Uterus (tissue), 4 donors: Measurements from ENCODE around the gene ARID4B. TPM values are rescaled to one million over a fixed set of nuclear protein-coding genes. Genes with fewer than 3 reads are reported as not detected.
"Not testable (repeated sequence)": the region's sequence is repeated elsewhere in the genome, so short reads cannot be mapped to it uniquely, and the experiment has no call there.

Source experiments
- DNase-seq, 2 donors: peaks; one replicate each; pipeline ENCODE4 v3.0.0-alpha.2; 2019 to 2020
- H3K27ac ChIP-seq, 2 donors: fragments of 200-600 bp; sonication (generic); 1 replicate in 1 of 2; 2 replicates in 1 of 2; pipeline ENCODE4 v1.5.1; 2016 to 2018
- H3K27me3 ChIP-seq, 2 donors: fragments of 200-600 bp; sonication (generic); one replicate each; pipeline ENCODE4 v1.5.1; 2018 to 2019; ENCODE audit warnings: control low read depth in 1 of 2
- H3K36me3 ChIP-seq, 2 donors: fragments of 200-600 bp; sonication (generic); one replicate each; pipeline ENCODE4 v1.5.1; 2019; ENCODE audit warnings: control low read depth in 1 of 2
- H3K4me1 ChIP-seq, 2 donors: fragments of 200-600 bp; sonication (generic); one replicate each; pipeline ENCODE4 v1.5.1; 2018 to 2019; ENCODE audit warnings: control low read depth in 1 of 2
- H3K4me3 ChIP-seq, 2 donors: fragments of 200-600 bp; sonication (generic); 1 replicate in 1 of 2; 2 replicates in 1 of 2; pipeline ENCODE4 v1.5.1; 2018 to 2019; ENCODE audit warnings: mild to moderate bottlenecking in 1 of 2
- H3K9me3 ChIP-seq, 2 donors: fragments of 200-600 bp; sonication (generic); one replicate each; pipeline ENCODE4 v1.5.1; 2019; ENCODE audit warnings: control low read depth in 1 of 2
- CTCF ChIP-seq, 4 experiments: fragments of 200-600 bp in 2 of 4; fragments of 450-650 bp in 2 of 4; sonication (generic) in 2 of 4; IDR thresholded peaks; one replicate each; pipeline ENCODE4 v1.5.1; 2016 to 2019; ENCODE audit warnings: antibody characterized with exemption in 4 of 4, mild to moderate bottlenecking in 2 of 4, moderate library complexity in 1 of 4
- POLR2A ChIP-seq, 2 donors: fragments of 450-650 bp; IDR thresholded peaks; one replicate each; pipeline ENCODE4 v1.6.1; 2016; ENCODE audit warnings: antibody characterized with exemption in 2 of 2, mild to moderate bottlenecking in 1 of 2, moderate library complexity in 1 of 2
- intact Hi-C: fragments of 100-400 bp; cut with DNase I; formaldehyde crosslinking; loops from one replicate; pipeline ENCODE4 v1.15.1; 2023; ENCODE audit warnings: low total_unique reads
- total RNA-seq, 4 donors: library from RNA; depleted of rRNA in 3 of 4; stranded (reverse); fragments of >200 nt in 3 of 4; gene quantifications; one replicate each; pipeline versions ENCODE4 v1.1.0 to v1.2.4, GENCODE V29; 2014 to 2023
- donor health status: DM: yes; HTN: yes; CAD: no.

Gene ARID4B
- total RNA-seq, 4 donors from 2014 or later: 21.0 to 69.4 (median 50.4) TPM

- intact Hi-C loops: no loop called here
- Histone ChIP-seq H3K9me3 (no peaks in the 10 kb centered on the region), H3K36me3 (no peaks in the 10 kb centered on the region), H3K27ac (no peak overlapping the region), H3K4me1 (no peaks in the 10 kb centered on the region), H3K27me3 (no peaks in the 10 kb centered on the region), H3K4me3 (no peak overlapping the region)
- TF ChIP-seq CTCF (IDR thresholded peaks at IDR 0.05): no peak
- TF ChIP-seq POLR2A (IDR thresholded peaks at IDR 0.05): no peak
- no peak for DNase-seq
These were observed 158.0 kb downstream of the ARID4B start for GRCh38 chr1:235169986-235170385.

GRCh38 chr1:235168375-235168774 is 159.6 kb downstream of the ARID4B start:
- no peak overlapping the region for H3K27ac ChIP-seq
- no peak overlapping the region for H3K4me3 ChIP-seq
- no peaks in the 10 kb centered on the region for H3K27me3 ChIP-seq
- no peaks in the 10 kb centered on the region for H3K9me3 ChIP-seq
- intact Hi-C loops: no loop called here
- TF ChIP-seq POLR2A (IDR thresholded peaks at IDR 0.05) (no peak), CTCF (IDR thresholded peaks at IDR 0.05) (no peak)
- DNase-seq: no peak
- no peaks in the 10 kb centered on the region for H3K4me1 ChIP-seq
- H3K36me3 ChIP-seq: no peaks in the 10 kb centered on the region

- TF ChIP-seq POLR2A (IDR thresholded peaks at IDR 0.05) (no peak), CTCF (IDR thresholded peaks at IDR 0.05) (no peak)
- Histone ChIP-seq H3K4me3 (peak overlapping the region; percentile 62 to 72), H3K27ac (peak overlapping the region; percentile 86 to 89), H3K27me3 (no peaks in the 10 kb centered on the region), H3K4me1 (peaks cover 0 to 11% of the 10 kb centered on the region in 2 donors), H3K36me3 (no peaks in the 10 kb centered on the region), H3K9me3 (no peaks in the 10 kb centered on the region)
- intact Hi-C loops: no loop called here
- DNase-seq: no peak
These were observed 166.2 kb downstream of the ARID4B start for GRCh38 chr1:235161685-235162327.

GRCh38 chr1:235160957-235161684 is 166.9 kb downstream of the ARID4B start, which contains the start of gene RBM34:
Gene RBM34, minus strand, starts transcription at chr1:235161250. Its CDS starts 24 bp downstream, at chr1:235161226.
- Histone ChIP-seq H3K27me3 (no peaks in the 10 kb centered on the region), H3K36me3 (no peaks in the 10 kb centered on the region), H3K4me1 (peaks cover 0 to 11% of the 10 kb centered on the region in 2 donors), H3K4me3 (peak within 1 kb of the TSS; percentile 62 to 72), H3K9me3 (no peaks in the 10 kb centered on the region), H3K27ac (peak within 1 kb of the TSS; percentile 86 to 89)
- DNase-seq: peak; percentile 90 to 92
- intact Hi-C loops: no loop called here
- TF ChIP-seq CTCF (IDR thresholded peaks at IDR 0.05): peak; percentile 29 to 70 (median 42)
- TF ChIP-seq POLR2A (IDR thresholded peaks at IDR 0.05): peak; percentile 97 to 99

- no peak for TF ChIP-seq CTCF (IDR thresholded peaks at IDR 0.05)
- no peak for TF ChIP-seq POLR2A (IDR thresholded peaks at IDR 0.05)
- Histone ChIP-seq H3K4me3 (peak overlapping the region; percentile 62 to 72), H3K36me3 (no peaks in the 10 kb centered on the region), H3K9me3 (no peaks in the 10 kb centered on the region), H3K4me1 (peaks cover 0 to 11% of the 10 kb centered on the region in 2 donors), H3K27ac (peak overlapping the region; percentile 86 to 89), H3K27me3 (no peaks in the 10 kb centered on the region)
- intact Hi-C loops: no loop called here
- no peak for DNase-seq
These were observed 167.5 kb downstream of the ARID4B start for GRCh38 chr1:235160383-235160956.

GRCh38 chr1:235159930-235160329 is 168.0 kb downstream of the ARID4B start:
- peak overlapping the region; percentile 62 to 72 for H3K4me3 ChIP-seq
- DNase-seq, H3K36me3 ChIP-seq, H3K27me3 ChIP-seq, H3K9me3 ChIP-seq, intact Hi-C loops: not testable (repeated sequence)
- H3K4me1 ChIP-seq: peaks cover 0 to 11% of the 10 kb centered on the region in 2 donors
- peak overlapping the region in 1 of 2 donors; percentile 89 for H3K27ac ChIP-seq

- H3K27ac ChIP-seq, intact Hi-C loops, H3K27me3 ChIP-seq, H3K4me3 ChIP-seq, H3K36me3 ChIP-seq, H3K9me3 ChIP-seq, DNase-seq: not testable (repeated sequence)
- peaks cover 0 to 11% of the 10 kb centered on the region in 2 donors for H3K4me1 ChIP-seq
These were observed 168.7 kb downstream of the ARID4B start for GRCh38 chr1:235159284-235159683.
